Measurements from ENCODE around the gene EMC10.

- TF ChIP-seq CTCF (conservative IDR thresholded peaks at IDR 0.05) (no peak), ZFX (IDR thresholded peaks at IDR 0.05) (no peak)
Observed at GRCh38 chr19:50495020-50495531, 18.8 kb downstream of the EMC10 start.
